Measurements from ENCODE around the gene SMARCC1. TPM values are rescaled to one million over a fixed set of nuclear protein-coding genes. Genes with fewer than 3 reads are reported as not detected.
A peak's percentile ranks its signal among the peaks of the same experiment; 100 is the strongest.
"Not testable (repeated sequence)": the region's sequence is repeated elsewhere in the genome, so short reads cannot be mapped to it uniquely, and the experiment has no call there.

Gene SMARCC1
- total RNA-seq, 1 donor: 44.5 TPM

- DNase-seq (ENCODE audit: low read depth): no peak
- no peak for TF ChIP-seq CTCF (IDR thresholded peaks at IDR 0.05; ENCODE audit: insufficient read depth, low read length)
- no peak overlapping the region for H3K4me3 ChIP-seq (ENCODE audit: low read depth, low read length)
Observed at GRCh38 chr3:47747558-47747957, 34.1 kb downstream of the SMARCC1 start.

GRCh38 chr3:47746264-47746663, 35.4 kb downstream of the SMARCC1 start:
- DNase-seq (ENCODE audit: low read depth): no peak
- no peak overlapping the region for H3K4me3 ChIP-seq (ENCODE audit: low read depth, low read length)
- TF ChIP-seq CTCF (IDR thresholded peaks at IDR 0.05; ENCODE audit: insufficient read depth, low read length): no peak

GRCh38 chr3:47743855-47744254, 37.8 kb downstream of the SMARCC1 start:
- no peak for TF ChIP-seq CTCF (IDR thresholded peaks at IDR 0.05; ENCODE audit: insufficient read depth, low read length)
- H3K4me3 ChIP-seq (ENCODE audit: low read depth, low read length): no peak overlapping the region
- no peak for DNase-seq (ENCODE audit: low read depth)

GRCh38 chr3:47743352-47743751, 38.3 kb downstream of the SMARCC1 start:
- not testable (repeated sequence) for H3K4me3 ChIP-seq (ENCODE audit: low read depth, low read length)
- peak; percentile 9 for DNase-seq (ENCODE audit: low read depth)

- H3K4me3 ChIP-seq (ENCODE audit: low read depth, low read length): no peak overlapping the region
- DNase-seq (ENCODE audit: low read depth): no peak
- TF ChIP-seq CTCF (IDR thresholded peaks at IDR 0.05; ENCODE audit: insufficient read depth, low read length): no peak
Observed at GRCh38 chr3:47741925-47742324, 39.8 kb downstream of the SMARCC1 start.

GRCh38 chr3:47732143-47732542, 49.5 kb downstream of the SMARCC1 start:
- TF ChIP-seq CTCF (IDR thresholded peaks at IDR 0.05; ENCODE audit: insufficient read depth, low read length): no peak
- no peak for DNase-seq (ENCODE audit: low read depth)
- no peak overlapping the region for H3K4me3 ChIP-seq (ENCODE audit: low read depth, low read length)

GRCh38 chr3:47731061-47731460, 50.6 kb downstream of the SMARCC1 start:
- no peak for TF ChIP-seq CTCF (IDR thresholded peaks at IDR 0.05; ENCODE audit: insufficient read depth, low read length)
- DNase-seq (ENCODE audit: low read depth): no peak

More at GRCh38 chr3:47731061-47731460, 50.6 kb downstream of the SMARCC1 start:
- no peak overlapping the region for H3K4me3 ChIP-seq (ENCODE audit: low read depth, low read length)

All from fibroblast of the aortic adventitia (primary cell).